Endothelial cell of umbilical vein (primary cell): Measurements from ENCODE around the gene CEP120. TPM values are rescaled to one million over a fixed set of nuclear protein-coding genes. Genes with fewer than 3 reads are reported as not detected.

Source experiments
- BruUV-seq: library from RNA; stranded (reverse); fragments of 400-500 nt; replicated peaks from 2 replicates; lab custom pipeline; 2021; lab: Mats Ljungman, UMichigan
- CTCF ChIA-PET: fragments of 300-600, 350-600 bp; sonication (Branson Sonifier 250); formaldehyde crosslinking; loops from one replicate; lab custom pipeline; 2021; ENCODE audit warnings: antibody characterized with exemption, inconsistent platforms; lab: Charles Lee
- POLR2A ChIA-PET: fragments of 300-600, 350-600 bp; sonication (Branson Sonifier 250); formaldehyde crosslinking; loops from one replicate; lab custom pipeline; 2021; ENCODE audit warnings: antibody characterized with exemption, inconsistent platforms; lab: Charles Lee
- DNase-seq: peaks from one replicate; pipeline ENCODE4 v3.0.0-alpha.2; 2011; ENCODE audit warnings: low read depth, low spot score
- FAIRE-seq: peaks from 2 replicates; lab custom pipeline; 2011; peaks lifted over from hg19 to GRCh38; lab: Jason Lieb, UNC
- H2AFZ ChIP-seq: 2 replicates; pipeline ENCODE4 v1.6.0; 2012; ENCODE audit warnings: low read depth, low read length, control low read depth, inconsistent platforms
- H3K27ac ChIP-seq: 2 replicates; pipeline ENCODE4 v1.5.1; 2011; ENCODE audit warnings: low read depth, mild to moderate bottlenecking, control low read depth, low read length, moderate library complexity; ENCODE audit not compliant: insufficient read depth
- H3K27me3 ChIP-seq, 2 experiments: 2 replicates each; pipeline versions ENCODE4 v1.6.0 to v1.6.1; 2011; ENCODE audit warnings: low read length in 2 of 2, mixed read lengths in 1 of 2; ENCODE audit not compliant: control insufficient read depth in 2 of 2, insufficient read depth in 2 of 2
- H3K36me3 ChIP-seq, 2 experiments: 2 replicates in 1 of 2; 3 replicates in 1 of 2; pipeline ENCODE4 v1.5.1; 2011; ENCODE audit warnings: low read length in 2 of 2, mild to moderate bottlenecking in 1 of 2, moderate library complexity in 1 of 2; ENCODE audit not compliant: control insufficient read depth in 2 of 2, insufficient read depth in 2 of 2; ENCODE audit errors: extremely low read depth in 1 of 2
- H3K4me1 ChIP-seq: 3 replicates; pipeline ENCODE4 v1.5.1; 2011; ENCODE audit warnings: mild to moderate bottlenecking, low read length; ENCODE audit not compliant: control insufficient read depth, insufficient read depth; ENCODE audit errors: extremely low read depth
- H3K4me2 ChIP-seq: 2 replicates; pipeline ENCODE4 v1.6.1; 2011; ENCODE audit warnings: low read length, control low read depth, mixed read lengths; ENCODE audit not compliant: insufficient read depth
- H3K4me3 ChIP-seq, 3 experiments: fragments of 200-600 bp in 1 of 3; sonication (generic), shearing (Covaris generic) in 1 of 3; replicated peaks in 1 of 3; 2 replicates each; pipeline ENCODE4 v1.5.1; 2011 to 2016; ENCODE audit warnings: control low read depth in 3 of 3, low read length in 3 of 3, mild to moderate bottlenecking in 2 of 3, inconsistent platforms in 1 of 3, low read depth in 1 of 3, moderate library complexity in 1 of 3; ENCODE audit not compliant: insufficient read depth in 1 of 3
- H3K79me2 ChIP-seq: 2 replicates; pipeline ENCODE4 v1.6.0; 2012; ENCODE audit warnings: low read length, inconsistent platforms; ENCODE audit not compliant: control insufficient read depth, insufficient read depth
- H3K9ac ChIP-seq: replicated peaks from 2 replicates; pipeline ENCODE3; 2011; ENCODE audit warnings: low read length, control low read depth; ENCODE audit not compliant: insufficient read depth; ENCODE audit errors: extremely low read depth
- H3K9me1 ChIP-seq: replicated peaks from 3 replicates; pipeline ENCODE4 v1.6.0; 2011; ENCODE audit warnings: mild to moderate bottlenecking, low read length; ENCODE audit not compliant: control insufficient read depth, insufficient read depth; ENCODE audit errors: extremely low read depth
- H3K9me3 ChIP-seq: replicated peaks from 2 replicates; pipeline ENCODE4 v1.5.1; 2012; ENCODE audit warnings: low read length, inconsistent platforms; ENCODE audit not compliant: control insufficient read depth, insufficient read depth
- H4K20me1 ChIP-seq: replicated peaks from 2 replicates; pipeline ENCODE3; 2011; ENCODE audit warnings: mild to moderate bottlenecking, low read length; ENCODE audit not compliant: control insufficient read depth, insufficient read depth; ENCODE audit errors: extremely low read depth
- EZH2 ChIP-seq: IDR thresholded peaks from 2 replicates; pipeline ENCODE4 v1.6.1; 2012; ENCODE audit warnings: borderline replicate concordance, low read depth, mild to moderate bottlenecking, moderate library complexity, low read length, inconsistent platforms; ENCODE audit not compliant: severe bottlenecking
- FOS ChIP-seq: IDR thresholded peaks from 2 replicates; pipeline ENCODE4 v1.6.1; 2011; ENCODE audit warnings: mild to moderate bottlenecking, low read length, moderate library complexity, borderline replicate concordance; ENCODE audit not compliant: insufficient read depth
- GATA2 ChIP-seq: IDR thresholded peaks from 2 replicates; pipeline ENCODE4 v1.7.0; 2011; ENCODE audit warnings: low read depth, mild to moderate bottlenecking, moderate library complexity, mixed read lengths, low read length; ENCODE audit not compliant: insufficient read length, insufficient read depth
- JUN ChIP-seq: IDR thresholded peaks from 2 replicates; pipeline ENCODE4 v1.6.1; 2011; ENCODE audit warnings: borderline replicate concordance, low read depth; ENCODE audit not compliant: insufficient read length, insufficient read depth
- MYC ChIP-seq: IDR thresholded peaks from one replicate; pipeline ENCODE4 v1.6.1; 2011; ENCODE audit warnings: mild to moderate bottlenecking, low read depth, low read length
- POLR2A ChIP-seq: IDR thresholded peaks from 2 replicates; pipeline ENCODE4 v1.6.1; 2012; ENCODE audit warnings: low read depth, mild to moderate bottlenecking, control low read depth, low read length
- POLR2AphosphoS5 ChIP-seq: IDR thresholded peaks from 2 replicates; pipeline ENCODE4 v1.6.1; 2012; ENCODE audit warnings: low read depth, mild to moderate bottlenecking, control low read depth, low read length, moderate library complexity; ENCODE audit not compliant: insufficient read depth
- dilution Hi-C: fragments of 300-500 bp; cut with MboI; formaldehyde crosslinking; loops from one replicate; pipeline ENCODE4 v1.15.0; 2019; ENCODE audit warnings: low sequenced_read_pairs; ENCODE audit not compliant: extremely low pct_ligation_motif_present
- intact Hi-C: fragments of 100-400 bp; cut with micrococcal nuclease; formaldehyde crosslinking; loops from one replicate; pipeline ENCODE4 v1.10.0; 2022
- polyA plus RNA-seq, 4 experiments: library from polyadenylated mRNA; depleted of rRNA in 3 of 4; stranded (reverse) in 3 of 4; unstranded in 1 of 4; fragments of >200 nt; gene quantifications; 2 replicates each; pipeline versions ENCODE4 v1.2.1 to v1.2.3, GENCODE V29; 2011 to 2012; ENCODE audit warnings: missing spikeins in 1 of 4
- total RNA-seq: library from RNA; stranded (reverse); gene quantifications from 2 replicates; pipeline ENCODE4 v1.2.3, GENCODE V29; 2021
- TF ChIP-seq, protein P1 (sequence below): IDR thresholded peaks from 2 replicates; pipeline ENCODE4 v1.6.1; 2011; ENCODE audit not compliant: insufficient read depth, insufficient read length
- TF ChIP-seq, protein P2 (sequence below), 2 donors: IDR thresholded peaks; 1 replicate in 1 of 2; 2 replicates in 1 of 2; pipeline ENCODE4 v1.5.1; 2011; ENCODE audit warnings: low read length in 2 of 2, mild to moderate bottlenecking in 2 of 2, moderate library complexity in 2 of 2, control low read depth in 1 of 2, inconsistent platforms in 1 of 2, low read depth in 1 of 2; ENCODE audit not compliant: insufficient read depth in 1 of 2; ENCODE audit errors: extremely low read depth in 1 of 2

The CEP120 gene
- total and polyA plus RNA-seq, 2 donors (not counting 3 experiments of a cell fraction or from before 2014, with no cell fraction given), result 6.6 to 18.8 TPM

DNA sequence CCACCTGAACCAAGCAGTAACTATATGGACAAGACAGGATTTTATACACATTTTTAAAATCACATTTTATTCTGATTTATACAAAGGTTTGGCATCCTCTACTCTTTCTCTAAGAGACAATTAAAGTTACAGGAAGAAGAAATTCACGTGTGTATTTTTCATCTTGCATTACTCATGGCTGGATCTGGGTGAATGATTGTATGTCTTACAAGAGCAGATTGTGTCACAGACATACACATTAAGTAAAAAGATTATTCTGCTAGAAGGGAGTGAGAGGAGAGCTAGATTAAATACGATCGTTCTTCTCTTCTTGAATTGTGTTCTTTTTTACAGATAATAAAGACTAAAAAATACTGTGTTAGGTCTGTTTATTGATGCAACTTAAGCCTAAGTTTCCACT is 20.8 kb upstream of the CEP120 start:
- Histone ChIP-seq H3K9me1 (no peaks in the 10 kb centered on the region), H3K9ac (no peak overlapping the region), H3K4me2 (no peak overlapping the region), H3K27me3 (peaks cover 0 to 2% of the 10 kb centered on the region in 2 experiments), H3K36me3 (no peaks in the 10 kb centered on the region), H3K27ac (no peak overlapping the region), H3K79me2 (no peaks in the 10 kb centered on the region), H3K4me3 (no peak overlapping the region), H3K4me1 (no peaks in the 10 kb centered on the region), H2AFZ (no peak overlapping the region), H4K20me1 (no peaks in the 10 kb centered on the region), H3K9me3 (no peaks in the 10 kb centered on the region)
- DNase-seq, result no peak
- dilution Hi-C loops, result no loop called here
- FAIRE-seq, result no peak
- POLR2A ChIA-PET, result no interaction called here
- CTCF ChIA-PET, result interaction anchor here (0.6 kb wide), 1 partner anchor 167 kb away, joined by 3 read pairs; no protein-coding TSS in a partner anchor
- no peak for TF ChIP-seq GATA2
- TF ChIP-seq POLR2AphosphoS5, result no peak
- TF ChIP-seq, protein P1, sequence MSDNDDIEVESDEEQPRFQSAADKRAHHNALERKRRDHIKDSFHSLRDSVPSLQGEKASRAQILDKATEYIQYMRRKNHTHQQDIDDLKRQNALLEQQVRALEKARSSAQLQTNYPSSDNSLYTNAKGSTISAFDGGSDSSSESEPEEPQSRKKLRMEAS, result no peak
- no peak for TF ChIP-seq MYC
- no peak for TF ChIP-seq JUN
- no peak for TF ChIP-seq FOS
- TF ChIP-seq POLR2A, result no peak
- TF ChIP-seq, protein P2, sequence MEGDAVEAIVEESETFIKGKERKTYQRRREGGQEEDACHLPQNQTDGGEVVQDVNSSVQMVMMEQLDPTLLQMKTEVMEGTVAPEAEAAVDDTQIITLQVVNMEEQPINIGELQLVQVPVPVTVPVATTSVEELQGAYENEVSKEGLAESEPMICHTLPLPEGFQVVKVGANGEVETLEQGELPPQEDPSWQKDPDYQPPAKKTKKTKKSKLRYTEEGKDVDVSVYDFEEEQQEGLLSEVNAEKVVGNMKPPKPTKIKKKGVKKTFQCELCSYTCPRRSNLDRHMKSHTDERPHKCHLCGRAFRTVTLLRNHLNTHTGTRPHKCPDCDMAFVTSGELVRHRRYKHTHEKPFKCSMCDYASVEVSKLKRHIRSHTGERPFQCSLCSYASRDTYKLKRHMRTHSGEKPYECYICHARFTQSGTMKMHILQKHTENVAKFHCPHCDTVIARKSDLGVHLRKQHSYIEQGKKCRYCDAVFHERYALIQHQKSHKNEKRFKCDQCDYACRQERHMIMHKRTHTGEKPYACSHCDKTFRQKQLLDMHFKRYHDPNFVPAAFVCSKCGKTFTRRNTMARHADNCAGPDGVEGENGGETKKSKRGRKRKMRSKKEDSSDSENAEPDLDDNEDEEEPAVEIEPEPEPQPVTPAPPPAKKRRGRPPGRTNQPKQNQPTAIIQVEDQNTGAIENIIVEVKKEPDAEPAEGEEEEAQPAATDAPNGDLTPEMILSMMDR (IDR thresholded peaks at IDR 0.05; ENCODE audit: extremely low read depth in 1 of 2, insufficient read depth in 1 of 2, low read depth in 1 of 2, low read length in 2 of 2), result no peak
- TF ChIP-seq EZH2, result no peak
- intact Hi-C loops, result no loop called here
- no TSS peak for BruUV-seq
